ENCODE measurements around the gene TSSK2.

Gene TSSK2

DNA sequence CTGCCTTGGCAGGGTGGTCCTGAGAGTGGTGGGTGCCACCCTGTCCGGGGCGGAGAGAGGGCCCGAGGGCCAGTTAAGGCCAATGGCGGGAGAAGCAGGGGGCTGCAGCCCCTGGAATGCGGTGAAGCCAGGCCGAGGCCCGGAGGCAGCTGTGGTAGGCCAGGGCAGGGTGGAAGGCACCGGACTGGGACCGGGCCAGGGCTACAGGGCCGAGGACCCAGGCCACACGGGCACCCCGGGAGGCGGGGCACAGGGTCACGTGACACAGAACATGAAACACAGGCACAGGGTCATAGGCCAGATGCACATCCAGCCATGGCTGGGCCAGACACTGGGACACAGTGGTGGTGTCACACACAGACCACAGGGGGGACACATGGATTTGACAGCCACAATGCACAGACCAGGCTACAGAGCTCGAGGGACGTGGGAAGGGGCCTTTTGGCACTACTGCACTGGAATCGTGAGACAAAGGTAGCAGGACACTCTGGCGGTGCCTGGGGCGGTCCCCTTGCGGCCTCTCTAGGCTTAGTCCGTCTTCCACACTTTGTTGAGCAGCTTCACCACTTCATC is 44.6 kb downstream of the TSSK2 start:
- Histone ChIP-seq H3K4me1 (ENCODE audit: low read length) (peaks cover 11% of the 10 kb centered on the region; the same call in 1 of the 2 replicates), H3K36me3 (replicated peaks; ENCODE audit: insufficient read depth, low read length) (no peaks in the 10 kb centered on the region)

DNA sequence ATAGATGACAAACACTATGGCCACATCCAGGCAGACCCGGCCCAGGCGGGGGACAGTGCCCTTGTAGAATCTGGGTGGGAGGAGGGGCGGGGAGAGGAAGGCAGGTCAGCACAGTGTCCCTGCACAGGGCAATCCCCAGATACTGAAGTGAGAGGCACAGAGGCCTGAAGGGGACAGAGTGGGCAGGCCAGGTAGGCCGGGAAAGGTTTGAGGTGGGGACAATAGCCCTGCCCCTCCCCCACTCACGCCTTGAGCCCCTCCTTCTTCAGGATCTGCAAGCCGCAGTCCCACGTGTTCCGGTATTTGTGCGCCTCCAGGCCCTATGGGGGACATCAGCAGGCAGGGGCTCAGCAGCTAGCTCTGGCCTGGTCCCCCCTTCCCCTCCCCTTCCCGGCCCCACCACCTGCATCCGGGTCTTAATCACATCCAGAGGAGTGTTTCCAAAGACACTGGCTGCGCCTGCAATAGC is 45.1 kb downstream of the TSSK2 start:
- Histone ChIP-seq H3K36me3 (replicated peaks; ENCODE audit: insufficient read depth, low read length) (no peaks in the 10 kb centered on the region), H3K4me1 (ENCODE audit: low read length) (peaks cover 11% of the 10 kb centered on the region; the same call in 1 of the 2 replicates), H3K9me3 (replicated peaks; ENCODE audit: insufficient read depth, low read length) (no peaks in the 10 kb centered on the region), H3K27me3 (replicated peaks; ENCODE audit: insufficient read depth, low read length) (no peaks in the 10 kb centered on the region), H3K79me2 (ENCODE audit: low read length) (peaks cover 43% of the 10 kb centered on the region), H3K4me3 (ENCODE audit: low read length) (no peak overlapping the region), H3F3A (ENCODE audit: insufficient read depth, low read length) (peaks cover 13% of the 10 kb centered on the region; the same call in 1 of the 2 replicates), H4K20me1 (ENCODE audit: insufficient read depth, low read length) (no peaks in the 10 kb centered on the region), H3K27ac (ENCODE audit: low read length) (no peak overlapping the region), H3K9me2 (replicated peaks; ENCODE audit: insufficient read depth, low read length) (no peaks in the 10 kb centered on the region), H3K4me2 (ENCODE audit: low read depth, low read length) (no peak overlapping the region), H2AFZ (ENCODE audit: low read length) (no peak overlapping the region), H3K9ac (ENCODE audit: low read length) (no peak overlapping the region)
- no peak for DNase-seq
- TF ChIP-seq EZH2 (optimal IDR thresholded peaks at IDR 0.05; ENCODE audit: low read depth, low read length) (no peak), EZH2phosphoT487 (IDR thresholded peaks at IDR 0.05; ENCODE audit: low read length) (no peak)
- TF ChIP-seq, protein P1, sequence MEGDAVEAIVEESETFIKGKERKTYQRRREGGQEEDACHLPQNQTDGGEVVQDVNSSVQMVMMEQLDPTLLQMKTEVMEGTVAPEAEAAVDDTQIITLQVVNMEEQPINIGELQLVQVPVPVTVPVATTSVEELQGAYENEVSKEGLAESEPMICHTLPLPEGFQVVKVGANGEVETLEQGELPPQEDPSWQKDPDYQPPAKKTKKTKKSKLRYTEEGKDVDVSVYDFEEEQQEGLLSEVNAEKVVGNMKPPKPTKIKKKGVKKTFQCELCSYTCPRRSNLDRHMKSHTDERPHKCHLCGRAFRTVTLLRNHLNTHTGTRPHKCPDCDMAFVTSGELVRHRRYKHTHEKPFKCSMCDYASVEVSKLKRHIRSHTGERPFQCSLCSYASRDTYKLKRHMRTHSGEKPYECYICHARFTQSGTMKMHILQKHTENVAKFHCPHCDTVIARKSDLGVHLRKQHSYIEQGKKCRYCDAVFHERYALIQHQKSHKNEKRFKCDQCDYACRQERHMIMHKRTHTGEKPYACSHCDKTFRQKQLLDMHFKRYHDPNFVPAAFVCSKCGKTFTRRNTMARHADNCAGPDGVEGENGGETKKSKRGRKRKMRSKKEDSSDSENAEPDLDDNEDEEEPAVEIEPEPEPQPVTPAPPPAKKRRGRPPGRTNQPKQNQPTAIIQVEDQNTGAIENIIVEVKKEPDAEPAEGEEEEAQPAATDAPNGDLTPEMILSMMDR (IDR thresholded peaks at IDR 0.05; ENCODE audit: low read length): no peak

More for the DNA sequence above, 44.6 kb downstream of the TSSK2 start:
- no peak overlapping the region for H2AFZ ChIP-seq (ENCODE audit: low read length)
- no peaks in the 10 kb centered on the region for H3K27me3 ChIP-seq (replicated peaks; ENCODE audit: insufficient read depth, low read length)
- H3K4me3 ChIP-seq (ENCODE audit: low read length): no peak overlapping the region
- no peak overlapping the region for H3K27ac ChIP-seq (ENCODE audit: low read length)
- H3K9ac ChIP-seq (ENCODE audit: low read length): no peak overlapping the region
- H4K20me1 ChIP-seq (ENCODE audit: insufficient read depth, low read length): no peaks in the 10 kb centered on the region
- no peak for DNase-seq
- peaks cover 13% of the 10 kb centered on the region; the same call in 1 of the 2 replicates for H3F3A ChIP-seq (ENCODE audit: insufficient read depth, low read length)
- TF ChIP-seq EZH2phosphoT487 (IDR thresholded peaks at IDR 0.05; ENCODE audit: low read length) (no peak), EZH2 (optimal IDR thresholded peaks at IDR 0.05; ENCODE audit: low read depth, low read length) (no peak)
- H3K79me2 ChIP-seq (ENCODE audit: low read length): peaks cover 46% of the 10 kb centered on the region
- H3K4me2 ChIP-seq (ENCODE audit: low read depth, low read length): no peak overlapping the region
- no peaks in the 10 kb centered on the region for H3K9me2 ChIP-seq (replicated peaks; ENCODE audit: insufficient read depth, low read length)
- H3K9me3 ChIP-seq (replicated peaks; ENCODE audit: insufficient read depth, low read length): no peaks in the 10 kb centered on the region

DNA sequence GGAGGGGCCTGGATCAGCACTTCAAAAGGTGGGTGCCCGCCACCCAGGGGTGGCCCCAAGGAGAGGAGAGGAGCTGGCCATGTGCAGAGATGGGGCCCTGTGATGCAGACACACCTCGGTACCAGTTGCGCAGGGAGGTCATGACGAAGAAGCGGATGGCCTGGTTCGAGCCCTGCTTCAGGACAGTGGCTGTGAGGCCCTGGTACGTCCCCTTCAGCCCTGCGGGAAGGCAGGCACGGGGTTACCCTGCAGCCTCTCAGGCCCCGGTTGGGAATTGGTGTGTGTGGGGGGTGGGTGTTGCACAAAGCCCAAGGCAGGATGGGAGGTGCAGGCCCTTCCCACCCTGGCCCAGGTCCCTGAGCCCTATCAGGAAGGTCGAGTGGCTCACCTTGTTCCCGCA is 45.6 kb downstream of the TSSK2 start:
- TF ChIP-seq, protein P1 (IDR thresholded peaks at IDR 0.05; ENCODE audit: low read length): no peak
- TF ChIP-seq EZH2 (optimal IDR thresholded peaks at IDR 0.05; ENCODE audit: low read depth, low read length): no peak
- TF ChIP-seq EZH2phosphoT487 (IDR thresholded peaks at IDR 0.05; ENCODE audit: low read length): no peak
- Histone ChIP-seq H3K27ac (ENCODE audit: low read length) (no peak overlapping the region), H3K36me3 (replicated peaks; ENCODE audit: insufficient read depth, low read length) (no peaks in the 10 kb centered on the region), H3K9me3 (replicated peaks; ENCODE audit: insufficient read depth, low read length) (no peaks in the 10 kb centered on the region), H3K79me2 (ENCODE audit: low read length) (peaks cover 38% of the 10 kb centered on the region), H3K9ac (ENCODE audit: low read length) (no peak overlapping the region), H3K4me3 (ENCODE audit: low read length) (no peak overlapping the region), H3F3A (ENCODE audit: insufficient read depth, low read length) (peaks cover 13% of the 10 kb centered on the region; the same call in 1 of the 2 replicates), H3K9me2 (replicated peaks; ENCODE audit: insufficient read depth, low read length) (no peaks in the 10 kb centered on the region), H2AFZ (ENCODE audit: low read length) (no peak overlapping the region), H4K20me1 (ENCODE audit: insufficient read depth, low read length) (no peaks in the 10 kb centered on the region), H3K4me1 (ENCODE audit: low read length) (peaks cover 11% of the 10 kb centered on the region; the same call in 1 of the 2 replicates), H3K4me2 (ENCODE audit: low read depth, low read length) (no peak overlapping the region), H3K27me3 (replicated peaks; ENCODE audit: insufficient read depth, low read length) (no peaks in the 10 kb centered on the region)
- no peak for DNase-seq
